GM23338 (cell line): ENCODE measurements around the gene RNF7. TPM values are rescaled to one million over a fixed set of nuclear protein-coding genes. Genes with fewer than 3 reads are reported as not detected.

Experiments
- ATAC-seq: fragments of 200-7000 bp; cut with Tn5 transposase; 3 replicates; pipeline ENCODE4 v1.9.1; 2020
- DNase-seq: peaks from one replicate; pipeline ENCODE4 v3.0.0-alpha.2; 2015; ENCODE audit warnings: low spot score
- H2AFZ ChIP-seq: fragments of 200-600 bp; sonication (generic); 2 replicates; pipeline ENCODE4 v1.8.0; 2016; ENCODE audit warnings: antibody characterized with exemption, mild to moderate bottlenecking, moderate library complexity
- H3F3A ChIP-seq: fragments of 200-600 bp; sonication (generic); replicated peaks from 2 replicates; pipeline ENCODE4 v1.8.0; 2017; ENCODE audit warnings: antibody characterized with exemption, mixed run types, low read depth
- H3K27ac ChIP-seq: fragments of 200-600 bp; sonication (generic); 2 replicates; pipeline ENCODE4 v1.6.1; 2016; ENCODE audit warnings: low read depth
- H3K27me3 ChIP-seq: fragments of 200-600 bp; sonication (generic); 2 replicates; pipeline ENCODE4 v1.8.0; 2016; ENCODE audit warnings: mild to moderate bottlenecking, mixed run types, moderate library complexity; ENCODE audit not compliant: insufficient read depth
- H3K36me3 ChIP-seq: fragments of 200-600 bp; sonication (generic); 2 replicates; pipeline ENCODE4 v1.8.0; 2016; ENCODE audit warnings: mild to moderate bottlenecking; ENCODE audit not compliant: insufficient read depth
- H3K4me1 ChIP-seq: fragments of 200-600 bp; sonication (generic); 2 replicates; pipeline ENCODE4 v1.8.0; 2016; ENCODE audit warnings: mild to moderate bottlenecking, moderate library complexity; ENCODE audit not compliant: insufficient read depth
- H3K4me2 ChIP-seq: fragments of 200-600 bp; sonication (generic); 2 replicates; pipeline ENCODE4 v1.7.1; 2017; ENCODE audit warnings: mixed run types
- H3K4me3 ChIP-seq: fragments of 200-600 bp; sonication (generic); 2 replicates; pipeline ENCODE4 v1.6.1; 2016; ENCODE audit warnings: mixed run types
- H3K79me2 ChIP-seq: fragments of 200-600 bp; sonication (generic); replicated peaks from 2 replicates; pipeline ENCODE4 v1.8.0; 2017; ENCODE audit warnings: mild to moderate bottlenecking; ENCODE audit not compliant: insufficient read depth
- H3K9me2 ChIP-seq: fragments of 200-600 bp; sonication (generic); 2 replicates; pipeline ENCODE4 v1.8.0; 2017; ENCODE audit not compliant: insufficient read depth
- H4K20me1 ChIP-seq: fragments of 200-600 bp; sonication (generic); replicated peaks from 2 replicates; pipeline ENCODE4 v1.8.0; 2017; ENCODE audit warnings: mild to moderate bottlenecking; ENCODE audit not compliant: insufficient read depth
- H3K27ac Mint-ChIP-seq: 2 replicates; pipeline ENCODE4 v1.8.0; 2020; ENCODE audit warnings: inconsistent platforms, mild to moderate bottlenecking, moderate library complexity, mixed read lengths
- H3K27me3 Mint-ChIP-seq: 3 replicates; pipeline ENCODE4 v1.8.0; 2022; ENCODE audit warnings: low read depth, mild to moderate bottlenecking, moderate library complexity, mixed read lengths, inconsistent platforms; ENCODE audit not compliant: insufficient read depth, poor library complexity
- H3K36me3 Mint-ChIP-seq: 3 replicates; pipeline ENCODE4 v1.8.0; 2021; ENCODE audit warnings: low read depth, mild to moderate bottlenecking, inconsistent platforms, moderate library complexity, mixed read lengths
- H3K4me1 Mint-ChIP-seq: 3 replicates; pipeline ENCODE4 v1.8.0; 2020; ENCODE audit warnings: mild to moderate bottlenecking, inconsistent platforms, mixed read lengths
- H3K4me3 Mint-ChIP-seq: 3 replicates; pipeline ENCODE4 v1.8.0; 2021; ENCODE audit warnings: moderate library complexity, mild to moderate bottlenecking, inconsistent platforms, mixed read lengths
- H3K9me3 Mint-ChIP-seq: 3 replicates; pipeline ENCODE4 v1.8.0; 2020; ENCODE audit warnings: moderate library complexity, mild to moderate bottlenecking, inconsistent platforms, mixed read lengths
- EZH2 ChIP-seq: fragments of 200-600 bp; sonication (generic); IDR thresholded peaks from one replicate; pipeline ENCODE4 v1.8.0; 2017; ENCODE audit warnings: antibody characterized with exemption, mild to moderate bottlenecking, low read depth; ENCODE audit not compliant: unreplicated experiment
- EZH2phosphoT487 ChIP-seq: fragments of 200-600 bp; sonication (generic); IDR thresholded peaks from one replicate; pipeline ENCODE4 v1.8.1; 2018; ENCODE audit warnings: antibody characterized with exemption; ENCODE audit not compliant: unreplicated experiment
- JUNB ChIP-seq: IDR thresholded peaks from one replicate; pipeline ENCODE4 v1.6.1; 2016; ENCODE audit warnings: antibody characterized with exemption; ENCODE audit not compliant: unreplicated experiment
- NANOG ChIP-seq: IDR thresholded peaks from 2 replicates; pipeline ENCODE4 v1.6.1; 2016; ENCODE audit warnings: antibody characterized with exemption, borderline replicate concordance
- POLR2AphosphoS5 ChIP-seq: IDR thresholded peaks from 2 replicates; pipeline ENCODE4 v1.6.1; 2016; ENCODE audit warnings: antibody characterized with exemption, low read depth
- ZNF114 ChIP-seq: fragments of 250-450 bp; sonication (Bioruptor Pico); IDR thresholded peaks from 2 replicates; pipeline ENCODE4 v1.5.0; 2020; ENCODE audit warnings: mild to moderate bottlenecking, moderate library complexity
- ZNF331 ChIP-seq: fragments of 250-450 bp; sonication (Bioruptor Pico); IDR thresholded peaks from 2 replicates; pipeline ENCODE4 v1.5.0; 2020; ENCODE audit warnings: low read depth, mild to moderate bottlenecking, moderate library complexity
- polyA plus RNA-seq: library from polyadenylated mRNA; unstranded; fragments of >200 nt; fragmentation: Nextera tagmentation; extraction: Ambion mirVana; gene quantifications from 2 replicates; pipeline ENCODE4 v1.2.1, GENCODE V29; 2016
- total RNA-seq: library from RNA; depleted of rRNA; stranded (reverse); fragments of >200 nt; shearing (Covaris generic); gene quantifications from 2 replicates; pipeline ENCODE4 v1.2.3, GENCODE V29; 2014
- TF ChIP-seq, protein P1 (sequence below): IDR thresholded peaks from one replicate; pipeline ENCODE4 v1.6.1; 2018; ENCODE audit warnings: antibody characterized with exemption; ENCODE audit not compliant: unreplicated experiment
- TF ChIP-seq, protein P2 (sequence below): fragments of 250-450 bp; sonication (Bioruptor Pico); IDR thresholded peaks from 2 replicates; pipeline ENCODE4 v1.5.0; 2020; ENCODE audit warnings: mild to moderate bottlenecking, moderate library complexity
- TF ChIP-seq, protein P3 (sequence below), 2 experiments: fragments of 200-600 bp in 1 of 2; sonication (generic) in 1 of 2; conservative IDR thresholded peaks; 2 replicates each; pipeline versions ENCODE4 v1.5.1 to v1.6.1; 2016 to 2017; ENCODE audit warnings: antibody characterized with exemption in 2 of 2, low read depth in 2 of 2, mild to moderate bottlenecking in 2 of 2, moderate library complexity in 1 of 2

The RNF7 gene
- total and polyA plus RNA-seq, 2 experiments from 2014 or later, result 156 to 254 TPM

DNA sequence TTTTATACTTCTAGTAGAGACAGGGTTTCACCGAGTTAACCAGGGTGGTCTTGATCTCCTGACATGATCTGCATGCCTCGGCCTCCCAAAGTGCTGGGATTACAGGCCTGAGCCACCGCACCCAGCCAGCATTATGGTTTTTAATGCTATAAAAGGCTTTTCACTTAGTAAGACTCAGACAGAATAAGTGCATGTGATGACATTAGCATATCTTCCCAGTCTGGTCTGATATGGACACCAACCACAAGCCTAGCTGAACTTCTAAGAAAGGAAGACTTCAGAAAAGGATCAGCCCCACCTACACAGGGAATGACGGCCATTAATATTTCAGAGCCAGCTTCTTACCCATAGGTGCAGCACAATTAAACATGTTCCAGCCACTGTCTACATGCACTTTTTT, 52.1 kb downstream of the RNF7 start:
- no peaks in the 10 kb centered on the region for H3K36me3 ChIP-seq
- no peaks in the 10 kb centered on the region for H3K9me3 Mint-ChIP-seq
- no peaks in the 10 kb centered on the region for H3K4me1 Mint-ChIP-seq
- no peak overlapping the region for H3K27ac ChIP-seq
- H3K4me1 ChIP-seq, result no peaks in the 10 kb centered on the region
- no peak overlapping the region for H3K4me3 Mint-ChIP-seq
- no peaks in the 10 kb centered on the region for H3K27me3 ChIP-seq
- H3K27ac Mint-ChIP-seq, result no peak overlapping the region
- no peaks in the 10 kb centered on the region for H4K20me1 ChIP-seq
- no peaks in the 10 kb centered on the region for H3K79me2 ChIP-seq
- no peak overlapping the region for H3K4me2 ChIP-seq
- H2AFZ ChIP-seq, result no peak overlapping the region
- TF ChIP-seq NANOG, result no peak
- no peak for TF ChIP-seq POLR2AphosphoS5
- TF ChIP-seq JUNB, result no peak
- no peak for TF ChIP-seq EZH2phosphoT487
- TF ChIP-seq ZNF114 (CRISPR knock-in tag), result no peak
- TF ChIP-seq, protein P1, sequence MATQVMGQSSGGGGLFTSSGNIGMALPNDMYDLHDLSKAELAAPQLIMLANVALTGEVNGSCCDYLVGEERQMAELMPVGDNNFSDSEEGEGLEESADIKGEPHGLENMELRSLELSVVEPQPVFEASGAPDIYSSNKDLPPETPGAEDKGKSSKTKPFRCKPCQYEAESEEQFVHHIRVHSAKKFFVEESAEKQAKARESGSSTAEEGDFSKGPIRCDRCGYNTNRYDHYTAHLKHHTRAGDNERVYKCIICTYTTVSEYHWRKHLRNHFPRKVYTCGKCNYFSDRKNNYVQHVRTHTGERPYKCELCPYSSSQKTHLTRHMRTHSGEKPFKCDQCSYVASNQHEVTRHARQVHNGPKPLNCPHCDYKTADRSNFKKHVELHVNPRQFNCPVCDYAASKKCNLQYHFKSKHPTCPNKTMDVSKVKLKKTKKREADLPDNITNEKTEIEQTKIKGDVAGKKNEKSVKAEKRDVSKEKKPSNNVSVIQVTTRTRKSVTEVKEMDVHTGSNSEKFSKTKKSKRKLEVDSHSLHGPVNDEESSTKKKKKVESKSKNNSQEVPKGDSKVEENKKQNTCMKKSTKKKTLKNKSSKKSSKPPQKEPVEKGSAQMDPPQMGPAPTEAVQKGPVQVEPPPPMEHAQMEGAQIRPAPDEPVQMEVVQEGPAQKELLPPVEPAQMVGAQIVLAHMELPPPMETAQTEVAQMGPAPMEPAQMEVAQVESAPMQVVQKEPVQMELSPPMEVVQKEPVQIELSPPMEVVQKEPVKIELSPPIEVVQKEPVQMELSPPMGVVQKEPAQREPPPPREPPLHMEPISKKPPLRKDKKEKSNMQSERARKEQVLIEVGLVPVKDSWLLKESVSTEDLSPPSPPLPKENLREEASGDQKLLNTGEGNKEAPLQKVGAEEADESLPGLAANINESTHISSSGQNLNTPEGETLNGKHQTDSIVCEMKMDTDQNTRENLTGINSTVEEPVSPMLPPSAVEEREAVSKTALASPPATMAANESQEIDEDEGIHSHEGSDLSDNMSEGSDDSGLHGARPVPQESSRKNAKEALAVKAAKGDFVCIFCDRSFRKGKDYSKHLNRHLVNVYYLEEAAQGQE, result no peak
- no peak for TF ChIP-seq EZH2
- TF ChIP-seq, protein P2, sequence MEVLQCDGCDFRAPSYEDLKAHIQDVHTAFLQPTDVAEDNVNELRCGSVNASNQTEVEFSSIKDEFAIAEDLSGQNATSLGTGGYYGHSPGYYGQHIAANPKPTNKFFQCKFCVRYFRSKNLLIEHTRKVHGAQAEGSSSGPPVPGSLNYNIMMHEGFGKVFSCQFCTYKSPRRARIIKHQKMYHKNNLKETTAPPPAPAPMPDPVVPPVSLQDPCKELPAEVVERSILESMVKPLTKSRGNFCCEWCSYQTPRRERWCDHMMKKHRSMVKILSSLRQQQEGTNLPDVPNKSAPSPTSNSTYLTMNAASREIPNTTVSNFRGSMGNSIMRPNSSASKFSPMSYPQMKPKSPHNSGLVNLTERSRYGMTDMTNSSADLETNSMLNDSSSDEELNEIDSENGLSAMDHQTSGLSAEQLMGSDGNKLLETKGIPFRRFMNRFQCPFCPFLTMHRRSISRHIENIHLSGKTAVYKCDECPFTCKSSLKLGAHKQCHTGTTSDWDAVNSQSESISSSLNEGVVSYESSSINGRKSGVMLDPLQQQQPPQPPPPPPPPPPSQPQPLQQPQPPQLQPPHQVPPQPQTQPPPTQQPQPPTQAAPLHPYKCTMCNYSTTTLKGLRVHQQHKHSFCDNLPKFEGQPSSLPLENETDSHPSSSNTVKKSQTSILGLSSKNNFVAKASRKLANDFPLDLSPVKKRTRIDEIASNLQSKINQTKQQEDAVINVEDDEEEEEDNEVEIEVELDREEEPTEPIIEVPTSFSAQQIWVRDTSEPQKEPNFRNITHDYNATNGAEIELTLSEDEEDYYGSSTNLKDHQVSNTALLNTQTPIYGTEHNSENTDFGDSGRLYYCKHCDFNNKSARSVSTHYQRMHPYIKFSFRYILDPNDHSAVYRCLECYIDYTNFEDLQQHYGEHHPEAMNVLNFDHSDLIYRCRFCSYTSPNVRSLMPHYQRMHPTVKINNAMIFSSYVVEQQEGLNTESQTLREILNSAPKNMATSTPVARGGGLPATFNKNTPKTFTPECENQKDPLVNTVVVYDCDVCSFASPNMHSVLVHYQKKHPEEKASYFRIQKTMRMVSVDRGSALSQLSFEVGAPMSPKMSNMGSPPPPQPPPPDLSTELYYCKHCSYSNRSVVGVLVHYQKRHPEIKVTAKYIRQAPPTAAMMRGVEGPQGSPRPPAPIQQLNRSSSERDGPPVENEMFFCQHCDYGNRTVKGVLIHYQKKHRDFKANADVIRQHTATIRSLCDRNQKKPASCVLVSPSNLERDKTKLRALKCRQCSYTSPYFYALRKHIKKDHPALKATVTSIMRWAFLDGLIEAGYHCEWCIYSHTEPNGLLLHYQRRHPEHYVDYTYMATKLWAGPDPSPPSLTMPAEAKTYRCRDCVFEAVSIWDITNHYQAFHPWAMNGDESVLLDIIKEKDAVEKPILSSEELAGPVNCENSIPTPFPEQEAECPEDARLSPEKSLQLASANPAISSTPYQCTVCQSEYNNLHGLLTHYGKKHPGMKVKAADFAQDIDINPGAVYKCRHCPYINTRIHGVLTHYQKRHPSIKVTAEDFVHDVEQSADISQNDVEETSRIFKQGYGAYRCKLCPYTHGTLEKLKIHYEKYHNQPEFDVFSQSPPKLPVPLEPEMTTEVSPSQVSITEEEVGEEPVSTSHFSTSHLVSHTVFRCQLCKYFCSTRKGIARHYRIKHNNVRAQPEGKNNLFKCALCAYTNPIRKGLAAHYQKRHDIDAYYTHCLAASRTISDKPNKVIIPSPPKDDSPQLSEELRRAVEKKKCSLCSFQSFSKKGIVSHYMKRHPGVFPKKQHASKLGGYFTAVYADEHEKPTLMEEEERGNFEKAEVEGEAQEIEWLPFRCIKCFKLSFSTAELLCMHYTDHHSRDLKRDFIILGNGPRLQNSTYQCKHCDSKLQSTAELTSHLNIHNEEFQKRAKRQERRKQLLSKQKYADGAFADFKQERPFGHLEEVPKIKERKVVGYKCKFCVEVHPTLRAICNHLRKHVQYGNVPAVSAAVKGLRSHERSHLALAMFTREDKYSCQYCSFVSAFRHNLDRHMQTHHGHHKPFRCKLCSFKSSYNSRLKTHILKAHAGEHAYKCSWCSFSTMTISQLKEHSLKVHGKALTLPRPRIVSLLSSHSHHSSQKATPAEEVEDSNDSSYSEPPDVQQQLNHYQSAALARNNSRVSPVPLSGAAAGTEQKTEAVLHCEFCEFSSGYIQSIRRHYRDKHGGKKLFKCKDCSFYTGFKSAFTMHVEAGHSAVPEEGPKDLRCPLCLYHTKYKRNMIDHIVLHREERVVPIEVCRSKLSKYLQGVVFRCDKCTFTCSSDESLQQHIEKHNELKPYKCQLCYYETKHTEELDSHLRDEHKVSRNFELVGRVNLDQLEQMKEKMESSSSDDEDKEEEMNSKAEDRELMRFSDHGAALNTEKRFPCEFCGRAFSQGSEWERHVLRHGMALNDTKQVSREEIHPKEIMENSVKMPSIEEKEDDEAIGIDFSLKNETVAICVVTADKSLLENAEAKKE (CRISPR knock-in tag), result no peak
- TF ChIP-seq ZNF331 (CRISPR knock-in tag), result no peak
- TF ChIP-seq, protein P3, sequence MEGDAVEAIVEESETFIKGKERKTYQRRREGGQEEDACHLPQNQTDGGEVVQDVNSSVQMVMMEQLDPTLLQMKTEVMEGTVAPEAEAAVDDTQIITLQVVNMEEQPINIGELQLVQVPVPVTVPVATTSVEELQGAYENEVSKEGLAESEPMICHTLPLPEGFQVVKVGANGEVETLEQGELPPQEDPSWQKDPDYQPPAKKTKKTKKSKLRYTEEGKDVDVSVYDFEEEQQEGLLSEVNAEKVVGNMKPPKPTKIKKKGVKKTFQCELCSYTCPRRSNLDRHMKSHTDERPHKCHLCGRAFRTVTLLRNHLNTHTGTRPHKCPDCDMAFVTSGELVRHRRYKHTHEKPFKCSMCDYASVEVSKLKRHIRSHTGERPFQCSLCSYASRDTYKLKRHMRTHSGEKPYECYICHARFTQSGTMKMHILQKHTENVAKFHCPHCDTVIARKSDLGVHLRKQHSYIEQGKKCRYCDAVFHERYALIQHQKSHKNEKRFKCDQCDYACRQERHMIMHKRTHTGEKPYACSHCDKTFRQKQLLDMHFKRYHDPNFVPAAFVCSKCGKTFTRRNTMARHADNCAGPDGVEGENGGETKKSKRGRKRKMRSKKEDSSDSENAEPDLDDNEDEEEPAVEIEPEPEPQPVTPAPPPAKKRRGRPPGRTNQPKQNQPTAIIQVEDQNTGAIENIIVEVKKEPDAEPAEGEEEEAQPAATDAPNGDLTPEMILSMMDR (conservative IDR thresholded peaks at IDR 0.05; ENCODE audit: low read depth in 2 of 2), result no peak
- no peaks in the 10 kb centered on the region for H3F3A ChIP-seq
- no peak overlapping the region for H3K4me3 ChIP-seq
- H3K9me2 ChIP-seq, result no peaks in the 10 kb centered on the region
- ATAC-seq (no peak), DNase-seq (no peak)
- no peaks in the 10 kb centered on the region; the same call in 2 of the 3 replicates for H3K36me3 Mint-ChIP-seq
- H3K27me3 Mint-ChIP-seq, result peaks cover 4% of the 10 kb centered on the region
